Thyroid gland (tissue), 4 donors: ENCODE measurements around the gene HACL1. TPM values are rescaled to one million over a fixed set of nuclear protein-coding genes. Genes with fewer than 3 reads are reported as not detected.

Experiments used
- DNase-seq, 2 donors: peaks; one replicate each; pipeline ENCODE4 v3.0.0-alpha.2; 2019
- H3K27ac ChIP-seq, 3 donors: fragments of 200-600 bp; sonication (generic); 1 replicate in 2 of 3; 2 replicates in 1 of 3; pipeline ENCODE4 v1.5.1; 2016 to 2019; ENCODE audit warnings: mild to moderate bottlenecking in 1 of 3, moderate library complexity in 1 of 3
- H3K27me3 ChIP-seq: fragments of 200-600 bp; sonication (generic); one replicate; pipeline ENCODE4 v1.5.1; 2019
- H3K36me3 ChIP-seq, 2 donors: fragments of 200-600 bp; sonication (generic); one replicate each; pipeline ENCODE4 v1.5.1; 2016 to 2019
- H3K4me1 ChIP-seq, 2 donors: fragments of 200-600 bp; sonication (generic); one replicate each; pipeline ENCODE4 v1.5.1; 2017 to 2019
- H3K4me3 ChIP-seq, 3 donors: fragments of 200-600 bp; sonication (generic); replicated peaks in 1 of 3; 1 replicate in 2 of 3; 2 replicates in 1 of 3; pipeline ENCODE4 v1.5.1; 2016; ENCODE audit warnings: mild to moderate bottlenecking in 1 of 3
- H3K9me3 ChIP-seq: fragments of 200-600 bp; sonication (generic); one replicate; pipeline ENCODE4 v1.5.1; 2017
- POLR2A ChIP-seq, 2 donors: fragments of 450-650 bp; IDR thresholded peaks; one replicate each; pipeline ENCODE4 v1.6.1; 2017; ENCODE audit warnings: antibody characterized with exemption in 2 of 2, mild to moderate bottlenecking in 2 of 2, moderate library complexity in 1 of 2
- WGBS, 2 donors: methylation state at CpG; one replicate each; pipeline ENCODE4 v1.1.5; 2017; 5-methylcytosine and 5-hydroxymethylcytosine counted together
- intact Hi-C: fragments of 100-400 bp; cut with DNase I; formaldehyde crosslinking; loops from one replicate; pipeline ENCODE4 v1.15.1; 2023
- total RNA-seq, 4 donors: library from RNA; depleted of rRNA; stranded (reverse); fragments of >200 nt; gene quantifications; one replicate each; pipeline ENCODE4 v1.2.3, GENCODE V29; 2016
- TF ChIP-seq, protein P1 (sequence below), 6 experiments: fragments of 200-600 bp in 3 of 6; fragments of 450-650 bp in 3 of 6; sonication (generic) in 3 of 6; IDR thresholded peaks; one replicate each; pipeline ENCODE4 v1.5.1; 2016 to 2019; ENCODE audit warnings: antibody characterized with exemption in 6 of 6, mild to moderate bottlenecking in 2 of 6, inconsistent platforms in 1 of 6, moderate library complexity in 1 of 6

Gene HACL1
- total RNA-seq, 4 donors from 2014 or later = 24.2 to 45.0 (median 37.7) TPM

DNA sequence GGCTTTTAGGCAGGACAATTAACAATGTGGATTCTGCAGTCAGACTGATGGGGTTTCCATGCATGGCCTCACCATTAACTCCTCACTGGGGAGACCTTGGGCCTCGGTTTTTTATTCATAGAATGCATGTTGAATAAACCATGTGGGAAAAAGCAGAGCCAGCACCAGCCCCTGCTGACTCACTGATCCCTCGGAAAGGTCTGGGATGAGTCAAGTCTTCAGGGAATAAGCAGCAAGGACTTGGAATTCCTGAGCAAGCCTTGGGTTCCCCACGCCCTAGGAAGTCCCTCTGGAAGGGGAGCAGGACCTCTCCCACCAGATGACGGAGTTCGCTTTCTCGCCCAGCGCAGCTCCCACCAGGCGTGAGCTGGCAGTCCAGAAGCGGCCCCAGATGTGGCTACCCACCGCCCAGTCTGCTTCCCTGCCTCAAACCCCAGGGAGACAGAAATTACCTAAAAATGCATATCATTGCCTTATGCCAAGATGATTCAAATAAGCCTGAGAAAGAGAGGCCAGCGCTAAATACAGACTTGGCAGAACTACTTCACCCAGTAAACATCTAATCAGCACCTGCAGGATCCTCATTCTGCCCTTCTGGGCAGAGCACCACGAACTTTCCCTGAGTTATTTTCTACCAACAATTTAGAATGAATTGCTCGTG is 45.6 kb upstream of the HACL1 start:
- WGBS, 2 donors = 68 to 70% methylated on average over 13 of the region's 13 CpGs
- no peaks in the 10 kb centered on the region for H3K36me3 ChIP-seq
- H3K9me3 ChIP-seq = no peaks in the 10 kb centered on the region
- intact Hi-C loops = no loop called here
- H3K27ac ChIP-seq = peak overlapping the region in 2 of 3 donors; percentile 26 to 34
- peaks cover 0 to 11% of the 10 kb centered on the region in 2 donors for H3K4me1 ChIP-seq
- no peak overlapping the region for H3K4me3 ChIP-seq
- H3K27me3 ChIP-seq = no peaks in the 10 kb centered on the region
- no peak for TF ChIP-seq POLR2A (IDR thresholded peaks at IDR 0.05)
- TF ChIP-seq, protein P1, sequence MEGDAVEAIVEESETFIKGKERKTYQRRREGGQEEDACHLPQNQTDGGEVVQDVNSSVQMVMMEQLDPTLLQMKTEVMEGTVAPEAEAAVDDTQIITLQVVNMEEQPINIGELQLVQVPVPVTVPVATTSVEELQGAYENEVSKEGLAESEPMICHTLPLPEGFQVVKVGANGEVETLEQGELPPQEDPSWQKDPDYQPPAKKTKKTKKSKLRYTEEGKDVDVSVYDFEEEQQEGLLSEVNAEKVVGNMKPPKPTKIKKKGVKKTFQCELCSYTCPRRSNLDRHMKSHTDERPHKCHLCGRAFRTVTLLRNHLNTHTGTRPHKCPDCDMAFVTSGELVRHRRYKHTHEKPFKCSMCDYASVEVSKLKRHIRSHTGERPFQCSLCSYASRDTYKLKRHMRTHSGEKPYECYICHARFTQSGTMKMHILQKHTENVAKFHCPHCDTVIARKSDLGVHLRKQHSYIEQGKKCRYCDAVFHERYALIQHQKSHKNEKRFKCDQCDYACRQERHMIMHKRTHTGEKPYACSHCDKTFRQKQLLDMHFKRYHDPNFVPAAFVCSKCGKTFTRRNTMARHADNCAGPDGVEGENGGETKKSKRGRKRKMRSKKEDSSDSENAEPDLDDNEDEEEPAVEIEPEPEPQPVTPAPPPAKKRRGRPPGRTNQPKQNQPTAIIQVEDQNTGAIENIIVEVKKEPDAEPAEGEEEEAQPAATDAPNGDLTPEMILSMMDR (IDR thresholded peaks at IDR 0.05) = no peak
- no peak for DNase-seq

GRCh38 chr3:15645740-15646501 is 44.6 kb upstream of the HACL1 start:
- Histone ChIP-seq H3K4me3 (no peak overlapping the region), H3K9me3 (no peaks in the 10 kb centered on the region), H3K4me1 (peaks cover 0 to 11% of the 10 kb centered on the region in 2 donors), H3K27me3 (no peaks in the 10 kb centered on the region), H3K27ac (no peak overlapping the region), H3K36me3 (no peaks in the 10 kb centered on the region)
- WGBS, 2 donors = 80 to 89% methylated on average over 18 of the region's 18 CpGs
- DNase-seq = no peak
- intact Hi-C loops = no loop called here
- TF ChIP-seq POLR2A (IDR thresholded peaks at IDR 0.05) = no peak
- TF ChIP-seq, protein P1 (IDR thresholded peaks at IDR 0.05) = no peak

DNA sequence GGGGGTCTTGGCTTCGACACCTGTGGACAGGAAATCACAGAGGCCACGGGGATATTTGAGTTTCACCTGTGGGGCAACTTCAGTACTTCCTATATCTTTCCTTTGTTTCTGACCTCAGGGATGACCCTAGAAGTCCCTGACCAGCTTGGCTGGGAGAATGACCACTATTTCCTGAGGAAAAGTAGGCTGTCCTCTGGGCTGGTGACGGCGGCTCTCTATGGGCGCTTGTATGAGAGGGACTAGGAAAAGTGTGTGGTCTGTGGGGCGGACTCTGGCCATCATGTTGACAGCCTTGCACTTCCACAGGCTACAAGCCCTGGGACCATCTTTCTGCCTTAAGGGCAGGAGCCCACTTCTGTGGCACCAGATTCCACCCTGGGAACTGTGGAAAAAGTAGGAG is 43.9 kb upstream of the HACL1 start:
- 92 to 94% methylated on average over 6 of the region's 6 CpGs for WGBS, 2 donors
- peaks cover 0 to 11% of the 10 kb centered on the region in 2 donors for H3K4me1 ChIP-seq
- H3K36me3 ChIP-seq = no peaks in the 10 kb centered on the region
- intact Hi-C loops = no loop called here
- no peak overlapping the region for H3K27ac ChIP-seq
- H3K27me3 ChIP-seq = no peaks in the 10 kb centered on the region
- no peak for DNase-seq
- H3K9me3 ChIP-seq = no peaks in the 10 kb centered on the region
- no peak overlapping the region for H3K4me3 ChIP-seq
- no peak for TF ChIP-seq POLR2A (IDR thresholded peaks at IDR 0.05)
- TF ChIP-seq, protein P1 (IDR thresholded peaks at IDR 0.05) = no peak

DNA sequence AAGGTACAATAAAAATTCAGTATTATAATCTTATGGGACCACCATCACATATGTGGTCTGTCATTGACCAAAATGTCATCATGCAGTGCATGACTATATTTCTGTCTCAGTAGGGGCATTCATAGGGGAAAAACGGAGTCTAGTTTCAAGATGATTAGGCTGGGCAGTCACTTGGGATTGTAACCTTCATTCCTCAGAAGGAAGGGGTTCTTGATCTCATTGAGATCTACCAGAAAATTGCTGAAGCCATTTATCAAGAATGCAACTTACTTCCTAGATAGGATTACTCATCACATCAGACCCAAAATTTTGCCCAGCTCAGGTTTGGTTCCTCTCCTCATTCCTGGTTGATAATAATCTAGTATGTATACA is 37.5 kb upstream of the HACL1 start:
- peaks cover 11 to 34% of the 10 kb centered on the region in 2 donors for H3K4me1 ChIP-seq
- H3K27ac ChIP-seq = no peak overlapping the region
- TF ChIP-seq POLR2A (IDR thresholded peaks at IDR 0.05) = no peak
- TF ChIP-seq, protein P1 (IDR thresholded peaks at IDR 0.05) = no peak
- H3K4me3 ChIP-seq = no peak overlapping the region
- no peaks in the 10 kb centered on the region for H3K36me3 ChIP-seq
- intact Hi-C loops = loop anchor here (5.0 to 10.0 kb wide), 2 partner anchors 168 to 606 kb away; no protein-coding TSS in a partner anchor
- no peaks in the 10 kb centered on the region for H3K27me3 ChIP-seq
- 100% methylated on average over 1 of the region's 1 CpG for WGBS, 2 donors
- H3K9me3 ChIP-seq = no peaks in the 10 kb centered on the region
- no peak for DNase-seq
